ENCODE results near the gene WDR43.

The WDR43 gene

DNA sequence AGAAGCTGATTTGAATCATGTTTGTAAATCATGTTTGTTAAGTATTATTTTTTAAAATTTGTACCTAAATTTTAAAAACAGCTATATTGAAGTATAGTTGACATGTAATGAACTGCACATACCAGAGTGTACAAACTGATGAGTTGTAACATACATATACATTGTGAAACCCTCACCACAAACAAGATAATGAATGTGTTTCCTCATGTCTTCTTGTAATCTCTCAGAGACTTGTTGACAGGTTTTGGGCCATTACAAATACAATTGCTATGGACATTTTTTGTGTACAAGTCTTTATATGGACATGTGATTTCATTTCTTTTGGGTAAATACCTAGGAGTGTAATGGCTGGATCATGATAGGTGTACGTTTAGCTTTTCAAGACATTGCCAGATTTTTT lies 21.5 kb downstream of the WDR43 start:
- H3K9me3 ChIP-seq (ENCODE audit: control insufficient read depth, insufficient read depth, low read length) = no peaks in the 10 kb centered on the region
- no peak overlapping the region for H3K9ac ChIP-seq (ENCODE audit: low read depth, low read length)
- no peak overlapping the region for H3K4me3 ChIP-seq (ENCODE audit: low read depth, low read length)
- H3K27me3 ChIP-seq (ENCODE audit: control insufficient read depth, insufficient read depth, low read length) = no peaks in the 10 kb centered on the region
- H3K36me3 ChIP-seq (ENCODE audit: control insufficient read depth, insufficient read depth, low read length) = peaks cover 25% of the 10 kb centered on the region
- no peaks in the 10 kb centered on the region for H3K4me1 ChIP-seq (ENCODE audit: control insufficient read depth, insufficient read depth, low read length)

DNA sequence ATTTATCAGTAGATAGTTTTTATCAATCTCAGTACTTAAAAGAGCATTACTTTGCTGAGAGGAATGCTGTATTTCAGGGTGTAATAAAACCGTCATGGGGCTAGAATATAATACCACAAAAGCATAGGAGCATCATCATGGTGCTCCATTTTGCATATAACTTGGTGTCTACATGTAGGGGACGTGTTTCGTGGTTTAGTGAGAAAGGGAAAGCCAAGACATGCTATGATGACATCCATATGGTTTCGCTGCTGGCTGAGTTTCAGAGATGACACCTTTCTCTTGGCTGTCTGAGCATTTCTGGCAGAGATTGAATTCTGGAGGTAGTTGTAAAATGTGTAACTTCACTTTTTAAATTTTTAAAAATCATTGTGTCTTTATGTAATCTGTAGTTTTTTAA lies 32.4 kb downstream of the WDR43 start:
- no peaks in the 10 kb centered on the region for H3K4me1 ChIP-seq (ENCODE audit: control insufficient read depth, insufficient read depth, low read length)
- no peak overlapping the region for H3K9ac ChIP-seq (ENCODE audit: low read depth, low read length)
- peaks cover 36% of the 10 kb centered on the region for H3K36me3 ChIP-seq (ENCODE audit: control insufficient read depth, insufficient read depth, low read length)

DNA sequence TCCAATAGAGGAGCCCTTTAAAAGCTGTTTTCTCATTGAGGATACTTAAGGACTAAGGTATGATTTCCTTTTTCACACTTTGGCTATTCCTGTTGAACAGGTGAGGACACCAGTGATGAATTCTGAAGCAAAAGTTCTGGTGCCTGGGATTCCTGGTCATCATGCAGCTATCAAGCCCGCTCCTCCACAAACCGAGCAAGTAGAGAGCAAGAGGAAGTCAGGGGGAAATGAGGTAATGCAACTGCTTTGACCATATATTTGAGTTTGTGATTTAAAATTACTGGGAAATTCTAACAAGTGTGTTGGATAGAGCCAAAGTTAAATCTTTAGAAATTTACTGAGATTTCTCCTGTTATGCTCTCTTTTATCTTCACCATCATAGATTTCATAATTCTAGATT lies 33.0 kb downstream of the WDR43 start:
- no peaks in the 10 kb centered on the region for H3K27me3 ChIP-seq (ENCODE audit: control insufficient read depth, insufficient read depth, low read length)
- peaks cover 36% of the 10 kb centered on the region for H3K36me3 ChIP-seq (ENCODE audit: control insufficient read depth, insufficient read depth, low read length)
- no peaks in the 10 kb centered on the region for H3K9me3 ChIP-seq (ENCODE audit: control insufficient read depth, insufficient read depth, low read length)
- no peak overlapping the region for H3K9ac ChIP-seq (ENCODE audit: low read depth, low read length)
- no peak overlapping the region for H3K4me3 ChIP-seq (ENCODE audit: low read depth, low read length)
- H3K4me1 ChIP-seq (ENCODE audit: control insufficient read depth, insufficient read depth, low read length) = no peaks in the 10 kb centered on the region

More for the DNA sequence above, 32.4 kb downstream of the WDR43 start:
- Histone ChIP-seq H3K27me3 (ENCODE audit: control insufficient read depth, insufficient read depth, low read length) (no peaks in the 10 kb centered on the region), H3K9me3 (ENCODE audit: control insufficient read depth, insufficient read depth, low read length) (no peaks in the 10 kb centered on the region), H3K4me3 (ENCODE audit: low read depth, low read length) (no peak overlapping the region)

- H3K27me3 ChIP-seq (ENCODE audit: control insufficient read depth, insufficient read depth, low read length) = no peaks in the 10 kb centered on the region
- H3K36me3 ChIP-seq (ENCODE audit: control insufficient read depth, insufficient read depth, low read length) = peaks cover 36% of the 10 kb centered on the region
- H3K4me3 ChIP-seq (ENCODE audit: low read depth, low read length) = no peak overlapping the region
- no peaks in the 10 kb centered on the region for H3K4me1 ChIP-seq (ENCODE audit: control insufficient read depth, insufficient read depth, low read length)
- no peaks in the 10 kb centered on the region for H3K9me3 ChIP-seq (ENCODE audit: control insufficient read depth, insufficient read depth, low read length)
- no peak overlapping the region for H3K9ac ChIP-seq (ENCODE audit: low read depth, low read length)
Observed at GRCh38 chr2:28927878-28928277, 33.4 kb downstream of the WDR43 start.

DNA sequence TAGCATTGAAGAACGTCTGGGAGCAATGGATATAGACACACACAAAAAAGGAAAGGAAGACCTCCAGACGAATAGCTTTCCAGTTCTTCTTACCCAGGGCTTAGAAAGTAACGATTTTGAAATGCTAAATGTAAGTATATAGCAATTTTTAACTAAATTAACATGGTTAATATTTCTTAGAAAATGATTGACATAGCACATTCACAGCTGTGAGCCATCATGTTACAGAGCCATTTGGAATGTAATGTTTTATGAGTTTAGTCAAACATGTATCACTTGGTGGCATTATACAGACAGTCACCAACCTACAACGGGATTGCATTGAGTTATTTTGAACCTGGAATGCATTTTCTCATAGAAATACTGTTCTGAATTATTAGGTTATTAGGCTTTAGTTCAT lies 35.1 kb downstream of the WDR43 start:
- no peaks in the 10 kb centered on the region for H3K9me3 ChIP-seq (ENCODE audit: control insufficient read depth, insufficient read depth, low read length)
- peaks cover 31% of the 10 kb centered on the region for H3K36me3 ChIP-seq (ENCODE audit: control insufficient read depth, insufficient read depth, low read length)
- H3K4me1 ChIP-seq (ENCODE audit: control insufficient read depth, insufficient read depth, low read length) = no peaks in the 10 kb centered on the region
- no peaks in the 10 kb centered on the region for H3K27me3 ChIP-seq (ENCODE audit: control insufficient read depth, insufficient read depth, low read length)
- no peak overlapping the region for H3K9ac ChIP-seq (ENCODE audit: low read depth, low read length)
- no peak overlapping the region for H3K4me3 ChIP-seq (ENCODE audit: low read depth, low read length)

- Histone ChIP-seq H3K4me1 (ENCODE audit: control insufficient read depth, insufficient read depth, low read length) (no peaks in the 10 kb centered on the region), H3K36me3 (ENCODE audit: control insufficient read depth, insufficient read depth, low read length) (peaks cover 31% of the 10 kb centered on the region), H3K9me3 (ENCODE audit: control insufficient read depth, insufficient read depth, low read length) (no peaks in the 10 kb centered on the region)
Observed at GRCh38 chr2:28930205-28930604, 35.7 kb downstream of the WDR43 start.

GRCh38 chr2:28934769-28935168 lies 40.3 kb downstream of the WDR43 start:
- Histone ChIP-seq H3K27me3 (ENCODE audit: control insufficient read depth, insufficient read depth, low read length) (no peaks in the 10 kb centered on the region), H3K9ac (ENCODE audit: low read depth, low read length) (no peak overlapping the region), H3K4me3 (ENCODE audit: low read depth, low read length) (no peak overlapping the region), H3K4me1 (ENCODE audit: control insufficient read depth, insufficient read depth, low read length) (no peaks in the 10 kb centered on the region), H3K9me3 (ENCODE audit: control insufficient read depth, insufficient read depth, low read length) (no peaks in the 10 kb centered on the region), H3K36me3 (ENCODE audit: control insufficient read depth, insufficient read depth, low read length) (peaks cover 22% of the 10 kb centered on the region)

More at GRCh38 chr2:28930205-28930604, 35.7 kb downstream of the WDR43 start:
- H3K4me3 ChIP-seq (ENCODE audit: low read depth, low read length) = no peak overlapping the region
- no peaks in the 10 kb centered on the region for H3K27me3 ChIP-seq (ENCODE audit: control insufficient read depth, insufficient read depth, low read length)
- H3K9ac ChIP-seq (ENCODE audit: low read depth, low read length) = no peak overlapping the region

- no peaks in the 10 kb centered on the region for H3K27me3 ChIP-seq (ENCODE audit: control insufficient read depth, insufficient read depth, low read length)
- H3K9me3 ChIP-seq (ENCODE audit: control insufficient read depth, insufficient read depth, low read length) = no peaks in the 10 kb centered on the region
- no peaks in the 10 kb centered on the region for H3K4me1 ChIP-seq (ENCODE audit: control insufficient read depth, insufficient read depth, low read length)
- H3K9ac ChIP-seq (ENCODE audit: low read depth, low read length) = no peak overlapping the region
- peaks cover 42% of the 10 kb centered on the region for H3K36me3 ChIP-seq (ENCODE audit: control insufficient read depth, insufficient read depth, low read length)
- no peak overlapping the region for H3K4me3 ChIP-seq (ENCODE audit: low read depth, low read length)
Observed at GRCh38 chr2:28941008-28941407, 46.5 kb downstream of the WDR43 start.

DNA sequence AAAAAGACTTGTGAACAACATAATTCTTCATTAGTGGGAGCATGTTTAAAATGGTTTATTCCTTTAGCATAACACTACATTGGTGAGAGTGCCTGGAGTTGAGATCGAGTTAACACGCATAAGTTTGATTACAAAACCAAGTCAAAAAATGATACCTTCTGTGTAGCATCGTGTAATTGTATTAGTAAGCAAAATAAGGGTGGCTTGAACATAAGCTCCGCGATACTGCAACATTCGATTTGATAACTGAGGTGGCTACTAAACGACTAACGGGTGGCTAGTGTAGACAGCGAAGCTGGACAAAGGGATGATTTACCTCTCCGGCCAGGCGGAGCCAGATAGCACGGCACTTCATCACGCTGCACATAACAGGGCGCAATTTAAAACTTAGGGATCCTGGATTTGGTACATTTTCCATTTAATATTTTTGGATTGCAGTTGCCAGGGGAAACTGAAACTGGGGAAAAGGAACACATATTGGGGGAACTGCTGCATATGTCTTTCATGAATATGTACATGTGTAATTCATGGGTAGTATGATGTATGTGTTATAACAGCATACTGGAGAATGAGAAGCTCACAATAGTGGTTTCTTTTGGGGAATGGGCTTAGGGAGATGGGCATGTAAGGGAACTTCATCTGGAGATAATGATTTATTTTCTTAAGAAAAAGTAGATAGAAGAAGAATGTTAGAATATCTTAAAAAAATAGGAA lies 50.2 kb downstream of the WDR43 start:
- no peak overlapping the region for H3K4me3 ChIP-seq (ENCODE audit: low read depth, low read length)
- H3K9me3 ChIP-seq (ENCODE audit: control insufficient read depth, insufficient read depth, low read length) = no peaks in the 10 kb centered on the region
- peaks cover 41% of the 10 kb centered on the region for H3K36me3 ChIP-seq (ENCODE audit: control insufficient read depth, insufficient read depth, low read length)
- H3K27me3 ChIP-seq (ENCODE audit: control insufficient read depth, insufficient read depth, low read length) = no peaks in the 10 kb centered on the region
- no peaks in the 10 kb centered on the region for H3K4me1 ChIP-seq (ENCODE audit: control insufficient read depth, insufficient read depth, low read length)
- H3K9ac ChIP-seq (ENCODE audit: low read depth, low read length) = no peak overlapping the region

DNA sequence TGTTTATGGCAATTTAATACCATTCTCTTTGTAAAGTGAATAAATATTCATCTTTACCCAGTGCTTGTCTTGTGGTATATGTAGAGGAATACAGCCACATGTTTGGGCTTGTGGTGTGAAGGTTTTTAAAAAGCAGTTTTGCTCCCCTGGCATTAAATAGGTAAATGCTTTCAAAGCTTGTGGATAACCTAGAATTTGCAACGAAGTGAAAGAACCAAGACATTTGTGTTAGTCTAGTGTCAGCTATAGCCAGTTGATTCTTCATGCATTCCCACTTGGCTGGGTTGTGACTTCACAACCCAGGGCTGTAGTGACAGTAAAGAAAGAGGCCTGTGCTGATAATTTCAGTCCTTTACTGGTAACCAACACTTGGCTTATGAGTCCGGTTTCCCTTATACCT lies 53.7 kb downstream of the WDR43 start:
- Histone ChIP-seq H3K36me3 (ENCODE audit: control insufficient read depth, insufficient read depth, low read length) (peaks cover 24% of the 10 kb centered on the region), H3K4me3 (ENCODE audit: low read depth, low read length) (no peak overlapping the region), H3K27me3 (ENCODE audit: control insufficient read depth, insufficient read depth, low read length) (no peaks in the 10 kb centered on the region), H3K9ac (ENCODE audit: low read depth, low read length) (no peak overlapping the region), H3K9me3 (ENCODE audit: control insufficient read depth, insufficient read depth, low read length) (no peaks in the 10 kb centered on the region), H3K4me1 (ENCODE audit: control insufficient read depth, insufficient read depth, low read length) (peaks cover 11% of the 10 kb centered on the region)

- peaks cover 11% of the 10 kb centered on the region for H3K4me1 ChIP-seq (ENCODE audit: control insufficient read depth, insufficient read depth, low read length)
- no peak overlapping the region for H3K9ac ChIP-seq (ENCODE audit: low read depth, low read length)
- no peak overlapping the region for H3K4me3 ChIP-seq (ENCODE audit: low read depth, low read length)
- no peaks in the 10 kb centered on the region for H3K9me3 ChIP-seq (ENCODE audit: control insufficient read depth, insufficient read depth, low read length)
- H3K36me3 ChIP-seq (ENCODE audit: control insufficient read depth, insufficient read depth, low read length) = peaks cover 16% of the 10 kb centered on the region
- H3K27me3 ChIP-seq (ENCODE audit: control insufficient read depth, insufficient read depth, low read length) = no peaks in the 10 kb centered on the region
Observed at GRCh38 chr2:28949190-28949589, 54.7 kb downstream of the WDR43 start.

GRCh38 chr2:28949617-28950305 lies 55.3 kb downstream of the WDR43 start:
- H3K36me3 ChIP-seq (ENCODE audit: control insufficient read depth, insufficient read depth, low read length) = peaks cover 12% of the 10 kb centered on the region

More at GRCh38 chr2:28949617-28950305, 55.3 kb downstream of the WDR43 start:
- H3K27me3 ChIP-seq (ENCODE audit: control insufficient read depth, insufficient read depth, low read length) = no peaks in the 10 kb centered on the region
- no peak overlapping the region for H3K9ac ChIP-seq (ENCODE audit: low read depth, low read length)
- peaks cover 11% of the 10 kb centered on the region for H3K4me1 ChIP-seq (ENCODE audit: control insufficient read depth, insufficient read depth, low read length)
- no peaks in the 10 kb centered on the region for H3K9me3 ChIP-seq (ENCODE audit: control insufficient read depth, insufficient read depth, low read length)
- no peak overlapping the region for H3K4me3 ChIP-seq (ENCODE audit: low read depth, low read length)

Data from iPS-15b (cell line).